ENCODE data around the gene GBE1.
"Not testable (repeated sequence)": the region's sequence is repeated elsewhere in the genome, so short reads cannot be mapped to it uniquely, and the experiment has no call there.

GBE1 gene

DNA sequence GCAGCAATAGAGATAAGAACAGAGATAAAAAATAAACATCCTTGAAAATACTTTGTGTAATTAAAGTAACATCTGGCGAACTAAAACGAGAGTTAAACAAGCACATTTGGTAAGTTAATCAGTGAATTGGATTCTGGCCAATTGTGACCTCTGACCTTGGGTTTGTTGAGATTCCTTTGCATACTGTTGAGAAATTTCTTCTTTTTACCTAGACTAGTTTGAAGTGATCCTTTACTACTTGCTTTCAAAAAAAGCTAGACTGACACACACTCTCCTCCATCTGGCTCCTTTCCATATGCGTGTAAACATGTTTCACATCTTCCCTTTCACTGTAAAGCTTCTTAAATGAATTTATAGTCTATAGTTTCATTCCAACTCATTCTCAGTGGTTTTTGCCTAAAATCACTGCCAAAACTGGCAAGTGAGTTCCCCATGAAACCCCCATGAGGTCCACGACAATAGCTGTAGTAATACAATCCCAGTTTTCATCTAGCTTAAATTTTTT, 17.3 kb upstream of the GBE1 start:
- Histone ChIP-seq H3K9me3 (ENCODE audit: control insufficient read depth, low read length) (no peaks in the 10 kb centered on the region), H3K36me3 (ENCODE audit: control insufficient read depth, insufficient read depth, low read length) (peaks cover 2% of the 10 kb centered on the region), H3K4me2 (ENCODE audit: low read length) (no peak overlapping the region), H3K4me3 (ENCODE audit: low read depth, low read length) (no peak overlapping the region), H3K27ac (no peak overlapping the region), H3K9ac (no peak overlapping the region), H2AFZ (no peak overlapping the region), H3K79me2 (no peaks in the 10 kb centered on the region), H3K27me3 (ENCODE audit: control insufficient read depth, insufficient read depth, low read length) (no peaks in the 10 kb centered on the region), H3K4me1 (no peaks in the 10 kb centered on the region)
- TF ChIP-seq, protein P1, sequence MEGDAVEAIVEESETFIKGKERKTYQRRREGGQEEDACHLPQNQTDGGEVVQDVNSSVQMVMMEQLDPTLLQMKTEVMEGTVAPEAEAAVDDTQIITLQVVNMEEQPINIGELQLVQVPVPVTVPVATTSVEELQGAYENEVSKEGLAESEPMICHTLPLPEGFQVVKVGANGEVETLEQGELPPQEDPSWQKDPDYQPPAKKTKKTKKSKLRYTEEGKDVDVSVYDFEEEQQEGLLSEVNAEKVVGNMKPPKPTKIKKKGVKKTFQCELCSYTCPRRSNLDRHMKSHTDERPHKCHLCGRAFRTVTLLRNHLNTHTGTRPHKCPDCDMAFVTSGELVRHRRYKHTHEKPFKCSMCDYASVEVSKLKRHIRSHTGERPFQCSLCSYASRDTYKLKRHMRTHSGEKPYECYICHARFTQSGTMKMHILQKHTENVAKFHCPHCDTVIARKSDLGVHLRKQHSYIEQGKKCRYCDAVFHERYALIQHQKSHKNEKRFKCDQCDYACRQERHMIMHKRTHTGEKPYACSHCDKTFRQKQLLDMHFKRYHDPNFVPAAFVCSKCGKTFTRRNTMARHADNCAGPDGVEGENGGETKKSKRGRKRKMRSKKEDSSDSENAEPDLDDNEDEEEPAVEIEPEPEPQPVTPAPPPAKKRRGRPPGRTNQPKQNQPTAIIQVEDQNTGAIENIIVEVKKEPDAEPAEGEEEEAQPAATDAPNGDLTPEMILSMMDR (IDR thresholded peaks at IDR 0.05), result no peak

DNA sequence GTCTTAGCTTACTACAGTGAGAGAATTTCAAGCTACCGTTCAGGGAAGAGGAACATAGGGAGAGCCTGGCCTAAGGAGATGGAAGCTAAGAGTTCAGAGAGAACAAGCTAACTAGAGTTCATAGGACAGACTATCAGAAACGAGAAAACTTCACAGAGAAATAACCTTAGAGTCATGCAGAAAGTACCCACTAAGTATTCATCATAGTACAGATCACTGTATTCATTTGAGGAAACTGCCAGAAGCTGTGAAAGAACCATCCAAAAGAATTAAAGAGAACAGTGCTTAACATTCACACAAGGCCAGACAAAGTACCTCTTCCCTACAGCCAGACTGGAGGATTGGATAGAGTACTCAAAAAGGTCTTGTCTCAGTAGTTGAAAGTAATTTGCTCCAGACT, 15.2 kb upstream of the GBE1 start:
- Histone ChIP-seq H3K27me3 (ENCODE audit: control insufficient read depth, insufficient read depth, low read length) (no peaks in the 10 kb centered on the region), H3K27ac (no peak overlapping the region), H3K36me3 (ENCODE audit: control insufficient read depth, insufficient read depth, low read length) (peaks cover 2% of the 10 kb centered on the region), H3K9me3 (ENCODE audit: control insufficient read depth, low read length) (no peaks in the 10 kb centered on the region), H3K4me2 (ENCODE audit: low read length) (no peak overlapping the region), H3K4me1 (no peaks in the 10 kb centered on the region), H3K4me3 (ENCODE audit: low read depth, low read length) (no peak overlapping the region), H2AFZ (peak overlapping the region; percentile 46), H3K9ac (no peak overlapping the region), H3K79me2 (no peaks in the 10 kb centered on the region)
- TF ChIP-seq, protein P1 (IDR thresholded peaks at IDR 0.05), result no peak

DNA sequence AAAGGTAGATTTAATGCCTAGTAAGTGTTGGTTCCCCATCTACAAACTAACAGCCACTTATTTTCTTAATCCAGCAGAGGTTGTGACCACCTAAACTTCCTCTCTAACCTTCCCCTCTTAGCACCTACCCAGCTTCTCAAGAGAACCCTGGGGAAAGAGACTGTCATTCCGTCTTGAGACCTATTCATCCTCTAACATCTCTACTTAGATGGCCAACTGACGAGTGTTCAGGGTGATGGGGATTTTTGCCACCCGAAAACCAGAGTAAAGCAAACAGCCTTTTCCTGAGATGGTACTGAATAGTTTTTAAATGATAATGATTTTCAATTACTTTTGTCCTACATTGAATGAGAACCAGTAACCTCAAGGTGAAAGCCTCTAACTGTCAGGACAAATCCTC, 9.3 kb upstream of the GBE1 start:
- TF ChIP-seq, protein P1 (IDR thresholded peaks at IDR 0.05), result no peak
- Histone ChIP-seq H3K27me3 (ENCODE audit: control insufficient read depth, insufficient read depth, low read length) (no peaks in the 10 kb centered on the region), H3K36me3 (ENCODE audit: control insufficient read depth, insufficient read depth, low read length) (no peaks in the 10 kb centered on the region), H3K4me3 (ENCODE audit: low read depth, low read length) (no peak overlapping the region), H3K9me3 (ENCODE audit: control insufficient read depth, low read length) (no peaks in the 10 kb centered on the region), H3K4me2 (ENCODE audit: low read length) (no peak overlapping the region), H3K79me2 (no peaks in the 10 kb centered on the region), H3K27ac (no peak overlapping the region), H2AFZ (no peak overlapping the region), H3K4me1 (no peaks in the 10 kb centered on the region), H3K9ac (no peak overlapping the region)

DNA sequence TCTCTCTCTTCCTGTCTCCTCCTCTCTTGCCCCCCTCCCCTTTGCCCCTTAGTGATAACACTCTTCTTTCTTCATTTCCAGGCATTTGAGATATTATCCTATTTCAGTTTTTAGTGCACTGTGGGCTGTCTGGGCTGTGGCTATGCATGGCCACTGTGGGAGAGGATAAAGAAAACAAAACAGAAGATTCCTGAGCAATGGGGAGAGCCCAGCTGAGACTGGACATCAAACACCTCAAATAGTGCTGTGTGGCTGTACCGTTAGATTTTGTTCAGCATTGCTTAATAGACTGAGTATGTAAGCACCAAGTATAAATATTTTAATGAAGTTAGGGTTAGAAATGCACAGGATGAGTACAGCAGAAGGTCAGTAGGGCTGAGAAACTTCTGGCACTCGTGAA, 7.9 kb upstream of the GBE1 start:
- no peak overlapping the region for H3K27ac ChIP-seq
- H2AFZ ChIP-seq, result no peak overlapping the region
- H3K79me2 ChIP-seq, result no peaks in the 10 kb centered on the region
- no peaks in the 10 kb centered on the region for H3K9me3 ChIP-seq (ENCODE audit: control insufficient read depth, low read length)
- H3K4me3 ChIP-seq (ENCODE audit: low read depth, low read length), result no peak overlapping the region
- H3K27me3 ChIP-seq (ENCODE audit: control insufficient read depth, insufficient read depth, low read length), result no peaks in the 10 kb centered on the region
- H3K4me2 ChIP-seq (ENCODE audit: low read length), result no peak overlapping the region
- H3K4me1 ChIP-seq, result no peaks in the 10 kb centered on the region
- TF ChIP-seq, protein P1 (IDR thresholded peaks at IDR 0.05), result no peak
- no peaks in the 10 kb centered on the region for H3K36me3 ChIP-seq (ENCODE audit: control insufficient read depth, insufficient read depth, low read length)
- H3K9ac ChIP-seq, result no peak overlapping the region

DNA sequence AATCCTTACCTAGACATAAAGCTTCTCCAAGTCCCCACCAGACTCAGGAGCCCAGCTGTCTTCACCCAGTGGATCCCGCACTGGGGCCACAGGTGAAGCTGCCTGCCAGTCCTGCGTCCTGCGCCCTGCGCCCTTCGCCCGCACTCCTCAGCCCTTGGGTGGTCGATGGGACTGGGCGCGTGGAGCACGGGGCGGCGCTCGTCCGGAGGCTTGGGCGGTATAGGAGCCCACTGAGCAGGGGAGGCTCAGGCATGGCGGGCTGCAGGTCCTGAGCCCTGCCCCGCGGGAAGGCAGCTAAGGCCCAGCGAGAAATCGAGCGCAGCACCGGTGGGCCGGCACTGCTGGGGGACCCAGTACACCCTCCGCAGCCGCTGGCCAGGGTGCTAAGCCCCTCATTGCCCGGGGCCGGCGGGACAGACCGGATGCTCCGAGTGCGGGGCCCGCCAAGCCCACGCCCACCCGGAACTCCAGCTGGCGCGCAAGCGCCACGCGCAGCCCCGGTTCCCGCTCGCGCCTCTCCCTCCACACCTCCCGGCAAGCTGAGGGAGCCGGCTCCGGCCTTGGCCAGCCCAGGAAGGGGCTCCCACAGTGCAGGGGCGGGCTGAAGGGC, 5.9 kb upstream of the GBE1 start:
- not testable (repeated sequence) for H3K9me3 ChIP-seq (ENCODE audit: control insufficient read depth, low read length); H3K4me2 ChIP-seq (ENCODE audit: low read length); H3K79me2 ChIP-seq; H3K9ac ChIP-seq; H3K36me3 ChIP-seq (ENCODE audit: control insufficient read depth, insufficient read depth, low read length); H3K4me3 ChIP-seq (ENCODE audit: low read depth, low read length); H3K27me3 ChIP-seq (ENCODE audit: control insufficient read depth, insufficient read depth, low read length); H3K4me1 ChIP-seq; H3K27ac ChIP-seq; H2AFZ ChIP-seq

Measured in parathyroid adenoma (tissue), 2 donors.